PC-3 (cell line): ENCODE results near the gene SLC39A11. TPM values are rescaled to one million over a fixed set of nuclear protein-coding genes. Genes with fewer than 3 reads are reported as not detected.
"Not testable (repeated sequence)": the region's sequence is repeated elsewhere in the genome, so short reads cannot be mapped to it uniquely, and the experiment has no call there.

Source experiments
- ATAC-seq: fragments of 200-7000 bp; cut with Tn5 transposase; 2 replicates; pipeline ENCODE4 v1.9.1; 2020; ENCODE audit warnings: mild to moderate bottlenecking, moderate library complexity
- BruUV-seq: library from RNA; stranded (reverse); fragments of 400-500 nt; replicated peaks from 2 replicates; lab custom pipeline; 2021; lab: Mats Ljungman, UMichigan
- CTCF ChIA-PET: fragments of 300-600 bp; sonication (Branson Sonifier 250); formaldehyde crosslinking; loops from one replicate; lab custom pipeline; 2022; ENCODE audit warnings: antibody characterized with exemption; lab: Charles Lee
- POLR2A ChIA-PET: fragments of 300-600 bp; sonication (Branson Sonifier 250); formaldehyde crosslinking; loops from one replicate; lab custom pipeline; 2022; ENCODE audit warnings: antibody characterized with exemption; ENCODE audit not compliant: unreplicated experiment; lab: Charles Lee
- DNase-seq: peaks from one replicate; pipeline ENCODE4 v3.0.0-alpha.2; 2015
- H2AFZ ChIP-seq: fragments of 300-600 bp; sonication (generic); 2 replicates; pipeline ENCODE4 v1.6.0; 2016; ENCODE audit warnings: antibody characterized with exemption, low read length
- H3F3A ChIP-seq: fragments of 300-600 bp; sonication (generic); one replicate; pipeline ENCODE4 v1.6.0; 2017; ENCODE audit warnings: antibody characterized with exemption, low read length, control low read depth, mild to moderate bottlenecking; ENCODE audit not compliant: unreplicated experiment
- H3K27ac ChIP-seq: fragments of 300-600 bp; sonication (generic); 2 replicates; pipeline ENCODE4 v1.5.1; 2016; ENCODE audit warnings: mild to moderate bottlenecking, low read length
- H3K27me3 ChIP-seq: fragments of 300-600 bp; sonication (generic); 2 replicates; pipeline ENCODE4 v1.6.1; 2016; ENCODE audit warnings: low read length, mixed read lengths
- H3K36me3 ChIP-seq: fragments of 300-600 bp; sonication (generic); 2 replicates; pipeline ENCODE4 v1.6.1; 2016; ENCODE audit warnings: low read depth, mixed run types, low read length, mixed read lengths
- H3K4me1 ChIP-seq: fragments of 300-600 bp; sonication (generic); 2 replicates; pipeline ENCODE4 v1.5.1; 2016; ENCODE audit warnings: low read length; ENCODE audit not compliant: insufficient read depth
- H3K4me2 ChIP-seq: fragments of 300-600 bp; sonication (generic); 2 replicates; pipeline ENCODE4 v1.6.0; 2016; ENCODE audit warnings: low read length
- H3K4me3 ChIP-seq: fragments of 300-600 bp; sonication (generic); 2 replicates; pipeline ENCODE4 v1.5.1; 2016; ENCODE audit warnings: mild to moderate bottlenecking, low read length, mixed read lengths
- H3K79me2 ChIP-seq: fragments of 300-600 bp; sonication (generic); 2 replicates; pipeline ENCODE4 v1.6.1; 2017; ENCODE audit warnings: low read length, mixed read lengths
- H3K9ac ChIP-seq: fragments of 300-600 bp; sonication (generic); 2 replicates; pipeline ENCODE4 v1.6.0; 2016; ENCODE audit warnings: mild to moderate bottlenecking, low read length
- H3K9me2 ChIP-seq: fragments of 300-600 bp; sonication (generic); replicated peaks from 2 replicates; pipeline ENCODE4 v1.6.1; 2016; ENCODE audit warnings: mixed run types, low read length, mixed read lengths
- H3K9me3 ChIP-seq: fragments of 300-600 bp; sonication (generic); 2 replicates; pipeline ENCODE4 v1.6.1; 2016; ENCODE audit warnings: low read length, mixed read lengths
- H4K20me1 ChIP-seq: fragments of 300-600 bp; sonication (generic); 2 replicates; pipeline ENCODE4 v1.6.1; 2016; ENCODE audit warnings: low read length, mixed read lengths
- CTCF ChIP-seq: fragments of 300-600 bp; sonication (generic); conservative IDR thresholded peaks from 2 replicates; pipeline ENCODE4 v1.5.1; 2017; ENCODE audit warnings: antibody characterized with exemption, low read depth, mild to moderate bottlenecking, low read length
- EZH2 ChIP-seq: fragments of 300-600 bp; sonication (generic); IDR thresholded peaks from one replicate; pipeline ENCODE4 v1.6.1; 2017; ENCODE audit warnings: antibody characterized with exemption, mild to moderate bottlenecking, low read length; ENCODE audit not compliant: unreplicated experiment
- EZH2phosphoT487 ChIP-seq: fragments of 300-600 bp; sonication (generic); IDR thresholded peaks from 2 replicates; pipeline ENCODE4 v1.6.1; 2018; ENCODE audit warnings: mild to moderate bottlenecking, antibody characterized with exemption, low read length, borderline replicate concordance
- intact Hi-C: fragments of 100-400 bp; cut with micrococcal nuclease; formaldehyde crosslinking; loops from 2 replicates; pipeline ENCODE4 v1.9.0; 2023
- total RNA-seq: library from RNA; depleted of rRNA; stranded (reverse); fragments of >200 nt; gene quantifications from 2 replicates; pipeline ENCODE4 v1.2.3, GENCODE V29; 2014

SLC39A11 gene
- total RNA-seq, 1 experiment from 2014 or later, result 37.7 TPM

- TF ChIP-seq EZH2, result no peak
- TF ChIP-seq CTCF, result no peak
- no peak for TF ChIP-seq EZH2phosphoT487
- ChIA-PET CTCF (no interaction called here), POLR2A (no interaction called here)
- no peak for DNase-seq
- ATAC-seq, result no peak
- Histone ChIP-seq H3K9me3 (no peaks in the 10 kb centered on the region), H2AFZ (no peak overlapping the region), H3K27me3 (no peaks in the 10 kb centered on the region), H3K4me2 (no peak overlapping the region), H3K4me1 (no peaks in the 10 kb centered on the region), H3K79me2 (no peaks in the 10 kb centered on the region), H3K9ac (no peak overlapping the region), H3F3A (no peaks in the 10 kb centered on the region), H4K20me1 (no peaks in the 10 kb centered on the region), H3K4me3 (no peak overlapping the region), H3K36me3 (no peaks in the 10 kb centered on the region; the same call in 1 of the 2 replicates), H3K9me2 (no peaks in the 10 kb centered on the region), H3K27ac (no peak overlapping the region)
- no TSS peak for BruUV-seq
- intact Hi-C loops, result no loop called here
These were observed 152.0 kb downstream of the SLC39A11 start for GRCh38 chr17:72940496-72940895.

- Histone ChIP-seq H3K9ac (no peak overlapping the region), H3K36me3 (no peaks in the 10 kb centered on the region; the same call in 1 of the 2 replicates), H4K20me1 (no peaks in the 10 kb centered on the region), H2AFZ (no peak overlapping the region), H3K9me3 (no peaks in the 10 kb centered on the region), H3F3A (no peaks in the 10 kb centered on the region), H3K4me1 (no peaks in the 10 kb centered on the region), H3K4me3 (no peak overlapping the region), H3K27me3 (no peaks in the 10 kb centered on the region), H3K79me2 (no peaks in the 10 kb centered on the region), H3K9me2 (no peaks in the 10 kb centered on the region), H3K4me2 (no peak overlapping the region), H3K27ac (no peak overlapping the region)
- POLR2A ChIA-PET, result no interaction called here
- DNase-seq, result no peak
- ATAC-seq, result no peak
- intact Hi-C loops, result no loop called here
- TF ChIP-seq EZH2phosphoT487 (no peak), CTCF (no peak)
- CTCF ChIA-PET, result interaction anchor here (0.7 kb wide), 1 partner anchor 1149 kb away, joined by 3 read pairs; no protein-coding TSS in a partner anchor
- no TSS peak for BruUV-seq
These were observed 154.0 kb downstream of the SLC39A11 start for GRCh38 chr17:72938482-72938881.

- no peak overlapping the region for H2AFZ ChIP-seq
- no peaks in the 10 kb centered on the region; the same call in 1 of the 2 replicates for H3K36me3 ChIP-seq
- no TSS peak for BruUV-seq
- ATAC-seq, result no peak
- H3F3A ChIP-seq, result no peaks in the 10 kb centered on the region
- POLR2A ChIA-PET, result no interaction called here
- H3K4me2 ChIP-seq, result no peak overlapping the region
- no peaks in the 10 kb centered on the region for H3K9me3 ChIP-seq
- H3K79me2 ChIP-seq, result no peaks in the 10 kb centered on the region
- H3K27me3 ChIP-seq, result no peaks in the 10 kb centered on the region
- intact Hi-C loops, result no loop called here
- CTCF ChIA-PET, result interaction anchor here (0.7 kb wide), 1 partner anchor 1150 kb away, joined by 3 read pairs; no protein-coding TSS in a partner anchor
- no peak overlapping the region for H3K4me3 ChIP-seq
- H3K27ac ChIP-seq, result no peak overlapping the region
- no peaks in the 10 kb centered on the region for H4K20me1 ChIP-seq
- DNase-seq, result no peak
- no peaks in the 10 kb centered on the region for H3K9me2 ChIP-seq
- TF ChIP-seq EZH2phosphoT487 (no peak), EZH2 (no peak), CTCF (no peak)
- H3K4me1 ChIP-seq, result no peaks in the 10 kb centered on the region
- no peak overlapping the region for H3K9ac ChIP-seq
These were observed 154.8 kb downstream of the SLC39A11 start for GRCh38 chr17:72937707-72938106.

- H3K9ac ChIP-seq, POLR2A ChIA-PET, H3K9me3 ChIP-seq, DNase-seq, H3K4me1 ChIP-seq, intact Hi-C loops, ATAC-seq, BruUV-seq, CTCF ChIA-PET, H3F3A ChIP-seq, H3K36me3 ChIP-seq, H3K4me3 ChIP-seq, H2AFZ ChIP-seq, H3K79me2 ChIP-seq, H3K4me2 ChIP-seq, H3K9me2 ChIP-seq, H3K27ac ChIP-seq, H3K27me3 ChIP-seq, H4K20me1 ChIP-seq: not testable (repeated sequence)
These were observed 155.2 kb downstream of the SLC39A11 start for GRCh38 chr17:72937254-72937653.
